ENCODE measurements around the gene MAGI2.

Gene MAGI2

DNA sequence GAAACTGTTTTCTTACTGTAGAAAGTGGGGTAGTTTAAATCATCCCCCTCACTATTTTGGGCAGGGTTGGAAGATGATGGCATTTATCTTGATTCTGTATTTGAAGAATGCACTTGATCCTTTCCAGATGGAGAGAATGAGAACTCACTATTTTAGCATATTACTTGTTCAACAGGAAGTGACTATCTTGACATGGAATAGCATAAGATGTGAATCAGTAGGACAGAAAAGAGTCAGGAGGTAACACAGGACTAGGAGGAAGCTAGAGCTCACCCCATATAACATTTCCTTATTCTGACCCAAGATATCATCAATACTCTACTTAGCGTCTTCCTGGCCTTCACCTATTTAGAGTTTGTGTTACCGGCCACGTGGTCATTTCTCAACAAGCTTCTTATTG, 1254.7 kb downstream of the MAGI2 start:
- DNase-seq, result no peak

DNA sequence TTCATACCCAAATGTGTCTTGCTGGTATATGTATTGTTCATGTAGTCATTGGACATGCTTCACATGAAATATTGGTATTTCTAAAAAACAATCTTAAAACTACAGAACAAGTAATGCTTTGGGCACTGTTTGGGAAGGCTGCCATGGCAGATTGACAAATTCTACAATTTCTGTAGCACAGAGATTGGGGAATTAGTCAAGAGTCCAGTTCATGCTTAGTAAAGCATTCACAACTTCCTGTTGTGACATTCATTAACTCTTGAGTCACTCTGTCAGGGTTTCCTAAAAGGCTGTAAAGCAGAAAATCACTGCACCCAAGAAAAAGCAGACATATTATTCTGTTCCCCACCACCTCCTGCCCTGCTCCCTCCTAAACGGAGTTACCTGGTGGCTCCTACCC, 1256.0 kb downstream of the MAGI2 start:
- DNase-seq, result no peak

DNA sequence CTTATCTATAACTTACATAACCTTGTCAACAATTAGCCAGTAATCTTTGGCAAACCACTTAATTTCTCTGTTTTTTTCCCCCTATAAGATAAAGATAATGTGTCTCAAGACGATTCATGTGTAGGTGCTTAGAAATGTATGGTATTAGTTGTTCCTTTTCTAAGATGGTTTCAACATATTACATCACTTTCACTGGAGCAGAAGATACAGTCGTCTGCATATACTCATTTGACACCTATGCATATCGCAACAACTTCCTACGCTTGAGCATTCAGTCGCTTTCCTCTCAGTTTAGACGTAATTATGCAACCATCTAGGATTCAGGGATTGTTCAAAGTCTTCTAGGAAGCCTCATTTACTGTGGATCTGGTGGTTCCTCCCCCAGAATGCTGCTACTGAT, 1258.2 kb downstream of the MAGI2 start:
- no peak for DNase-seq

DNA sequence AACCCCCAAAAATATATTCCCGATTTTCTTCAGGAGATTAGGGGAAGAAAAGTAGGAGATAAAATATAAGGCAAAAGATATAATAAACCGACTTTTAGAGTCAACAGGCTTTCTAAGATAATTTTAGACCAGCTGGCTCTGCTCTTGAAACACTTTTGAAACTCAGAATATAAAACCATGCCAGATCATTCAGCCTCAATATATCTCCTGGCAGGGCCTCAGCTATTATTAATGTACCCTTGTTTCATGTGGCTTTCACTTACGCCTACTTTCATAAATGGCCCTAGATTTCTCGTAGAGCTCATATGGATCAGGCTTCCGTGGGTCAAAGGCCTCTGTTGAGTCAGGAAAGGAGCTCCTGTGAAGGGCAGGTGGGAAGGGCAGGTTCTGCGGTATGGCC, 1258.9 kb downstream of the MAGI2 start:
- DNase-seq, result no peak

DNA sequence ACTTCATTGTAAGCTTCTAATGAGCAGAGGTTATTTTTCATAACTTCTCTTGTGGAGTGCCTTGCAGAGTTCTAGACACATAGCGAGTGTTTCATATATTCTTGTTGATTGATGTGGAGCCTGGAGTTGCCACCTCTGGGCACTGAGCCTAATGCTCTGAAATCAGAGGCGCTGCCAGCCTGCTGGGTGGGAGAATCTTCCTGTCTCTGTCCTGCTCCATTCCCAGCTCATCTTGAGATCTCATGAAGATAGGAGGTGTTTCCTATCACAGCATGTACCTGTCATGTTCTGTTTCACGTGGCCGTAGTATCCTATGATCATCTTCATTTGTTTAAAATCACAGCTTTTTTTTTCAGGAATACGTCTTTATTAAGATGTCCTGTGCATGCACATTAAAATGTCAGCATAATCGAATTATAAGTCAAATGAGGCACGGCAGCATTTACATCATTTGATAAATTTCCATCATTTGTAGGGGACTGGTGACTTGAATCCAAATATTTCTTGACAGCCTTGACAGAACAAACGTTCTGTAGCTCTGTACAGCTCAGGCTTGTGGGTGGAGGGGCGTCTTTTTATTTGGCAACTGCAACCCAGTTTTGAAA, 1261.9 kb downstream of the MAGI2 start:
- DNase-seq, result no peak

DNA sequence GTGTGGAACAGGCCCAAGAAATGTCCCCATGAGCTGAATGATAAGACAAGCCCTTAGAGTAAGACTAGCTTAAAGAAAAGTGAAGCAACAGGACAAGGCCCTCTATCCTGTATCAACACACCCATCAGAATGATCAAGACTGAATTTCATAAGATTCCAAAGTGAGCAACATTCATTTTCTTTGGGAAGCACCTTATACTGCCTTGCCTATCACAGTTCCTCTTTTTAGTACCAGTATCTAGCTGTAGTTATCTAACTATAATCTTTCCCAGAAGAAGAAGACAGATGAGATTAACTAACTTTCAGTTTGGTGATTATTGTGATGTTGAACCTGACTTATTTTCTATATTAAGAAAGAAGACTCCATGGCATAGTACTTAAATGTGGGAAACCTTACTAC, 1263.7 kb downstream of the MAGI2 start:
- DNase-seq, result no peak

DNA sequence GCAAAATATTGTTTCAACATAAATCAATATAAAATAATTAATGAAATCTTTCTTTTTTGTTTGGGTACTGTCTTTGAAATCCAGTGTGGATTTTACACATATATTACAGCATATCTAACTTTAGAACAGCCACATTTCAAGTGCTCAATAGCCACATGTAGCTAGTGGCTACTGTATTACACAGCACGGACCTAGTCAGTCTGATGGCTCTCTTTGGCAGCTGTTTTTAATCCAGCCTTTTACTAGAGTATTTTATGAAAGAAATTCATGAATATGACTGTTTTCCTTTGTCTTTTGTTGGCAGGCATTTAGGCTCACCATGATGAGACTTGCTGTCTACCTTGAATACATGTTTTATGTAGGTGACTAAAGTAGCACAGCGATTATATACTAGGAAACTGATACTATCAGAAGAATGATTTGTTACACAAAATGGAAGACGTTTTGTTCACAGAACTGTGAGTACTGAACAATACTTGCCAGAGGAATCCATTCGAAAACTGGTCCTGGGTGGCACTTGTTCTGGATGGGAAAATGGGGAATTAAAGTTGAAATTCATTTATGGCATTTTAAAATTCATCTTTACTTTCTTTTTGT, 1268.2 kb downstream of the MAGI2 start:
- DNase-seq, result no peak

DNA sequence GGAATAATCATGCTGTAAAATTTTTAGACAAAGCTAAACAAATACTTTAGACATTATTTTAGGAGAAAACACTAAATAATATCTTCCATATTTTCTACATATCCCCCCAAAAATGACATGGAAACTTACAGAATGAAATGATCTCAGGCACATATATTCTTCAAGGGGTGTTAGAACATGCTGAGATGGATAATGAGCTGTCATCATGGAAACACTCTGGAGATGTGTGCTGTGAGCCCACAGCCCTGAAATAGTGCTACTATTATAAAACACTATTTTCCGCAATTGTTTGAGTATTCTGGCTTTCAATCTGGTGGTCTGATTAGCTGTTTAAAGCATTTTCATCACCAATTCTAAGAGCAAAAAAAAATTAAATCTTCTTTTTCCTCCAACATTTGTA, 1269.2 kb downstream of the MAGI2 start:
- DNase-seq, result no peak

DNA sequence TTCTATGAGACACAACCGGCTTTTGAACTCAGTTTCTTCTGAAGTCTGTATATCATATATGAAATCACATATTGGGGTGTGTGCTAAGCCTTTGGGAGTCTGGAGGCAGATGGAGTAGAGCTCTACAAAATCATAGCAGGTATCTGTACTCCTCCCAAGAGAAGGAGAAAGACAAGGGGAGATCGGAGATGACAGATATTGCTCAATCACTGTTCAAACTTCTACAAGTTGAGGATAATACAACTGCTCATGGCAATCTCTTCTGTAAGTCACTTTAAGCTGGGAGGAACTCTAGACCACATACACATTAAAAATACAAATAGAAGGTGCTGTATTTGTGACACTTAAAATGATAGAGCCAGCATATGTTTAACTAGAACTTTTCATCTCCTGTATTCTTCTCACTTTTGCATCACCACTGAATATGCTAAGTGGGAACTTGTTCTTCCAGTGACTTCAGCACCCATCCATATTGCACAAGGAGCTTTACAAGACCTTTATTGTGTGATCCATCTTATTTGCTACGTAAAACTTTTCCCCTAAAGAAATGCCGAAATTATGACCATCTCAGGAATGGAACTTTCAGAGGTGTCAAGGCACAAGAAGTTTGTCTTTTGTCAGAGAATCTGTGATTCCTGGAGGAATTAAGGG, 1273.5 kb downstream of the MAGI2 start:
- DNase-seq, result no peak

DNA sequence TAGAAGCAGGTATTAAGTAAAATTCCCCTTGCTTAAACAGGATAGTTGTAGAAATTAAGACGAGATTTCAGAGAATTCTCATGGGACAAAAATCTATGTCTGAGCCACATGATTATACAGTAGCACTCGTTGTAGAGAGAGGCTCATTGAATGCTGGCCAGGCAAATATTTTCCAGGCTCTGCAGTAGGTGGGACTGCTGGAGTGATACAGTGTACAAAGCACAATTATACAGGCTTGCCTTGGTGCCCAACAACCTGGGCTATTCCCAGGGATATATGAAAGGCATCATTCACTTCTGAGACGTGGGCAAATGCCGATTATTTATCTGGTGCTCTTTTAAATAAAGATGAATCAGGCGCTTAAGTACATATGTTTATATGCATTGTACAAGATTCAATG, 1274.3 kb downstream of the MAGI2 start:
- DNase-seq, result no peak

DNA sequence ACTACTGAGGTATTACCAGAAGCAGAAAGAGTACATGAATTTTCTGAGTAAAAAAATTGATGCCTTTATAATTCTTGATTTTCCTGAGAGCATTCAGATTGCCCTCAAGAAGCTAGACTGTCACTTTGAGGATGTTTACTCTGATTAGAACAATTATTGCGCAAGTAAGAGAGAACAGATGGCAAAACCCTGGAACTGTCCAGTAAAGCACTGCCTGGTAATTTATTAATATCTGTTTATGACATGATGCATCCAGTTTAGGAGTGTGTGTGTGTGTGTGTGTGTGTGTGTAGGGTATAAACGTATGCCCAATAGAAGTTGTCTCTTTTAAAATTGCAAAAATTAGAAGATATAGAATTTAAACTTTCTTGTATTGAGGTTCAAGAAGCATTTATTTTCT, 1275.1 kb downstream of the MAGI2 start:
- no peak for DNase-seq

DNA sequence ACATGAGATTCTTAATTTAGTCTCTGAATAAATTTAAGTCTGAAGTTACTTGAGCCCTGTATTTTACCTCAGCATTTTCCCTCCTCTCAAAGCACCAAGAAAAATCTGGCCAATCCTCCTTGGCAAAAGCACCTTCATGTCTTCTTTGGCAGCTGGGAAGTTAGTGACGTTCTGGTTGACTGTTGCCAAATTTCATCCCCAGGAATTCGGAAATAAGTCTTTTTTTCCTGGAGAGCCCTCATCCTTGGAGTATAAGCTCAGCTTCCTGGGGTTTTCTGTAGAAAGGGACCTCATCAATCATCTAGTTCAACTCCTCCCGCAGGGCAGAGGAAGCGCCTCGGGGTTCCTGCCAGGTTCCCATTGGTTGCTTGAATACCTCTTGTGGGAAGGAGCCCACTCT, 1277.3 kb downstream of the MAGI2 start:
- DNase-seq, result no peak

DNA sequence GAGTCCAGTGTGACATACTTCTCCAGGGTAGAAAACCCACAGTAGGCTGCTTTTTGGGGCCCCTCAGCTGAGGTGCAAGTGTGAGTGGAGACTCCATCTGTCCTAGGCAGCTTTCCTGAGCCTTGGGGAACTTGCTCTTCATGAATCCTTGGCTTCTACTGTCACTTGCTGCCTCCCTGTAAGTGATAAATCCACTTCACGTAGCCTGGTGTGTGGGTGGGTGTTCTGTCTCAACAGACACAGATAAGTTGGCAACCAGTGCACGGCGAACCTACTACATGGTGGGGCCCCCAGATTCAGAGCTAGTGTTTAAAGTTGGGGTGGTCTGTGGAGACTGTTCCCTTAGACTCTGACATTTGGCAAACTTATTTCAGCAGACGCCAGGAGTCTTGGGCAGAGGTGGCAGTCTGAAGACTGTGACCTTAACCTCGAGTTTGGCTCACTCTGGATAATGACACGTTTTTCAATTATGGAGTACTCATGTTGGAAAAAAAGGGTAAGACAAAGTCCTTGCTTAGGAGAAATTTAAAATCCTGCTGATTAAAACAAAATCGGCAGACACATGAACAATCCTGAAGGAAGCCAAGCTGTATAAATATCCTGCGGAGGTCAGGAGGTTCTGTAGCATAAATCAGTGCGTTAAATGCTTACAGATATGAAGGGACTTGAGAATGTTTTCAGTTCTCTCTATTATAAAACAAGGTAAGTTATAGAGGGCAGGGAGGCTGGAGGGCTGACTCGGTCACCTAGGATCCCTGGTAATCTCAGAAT, 1278.0 kb downstream of the MAGI2 start:
- DNase-seq, result no peak

DNA sequence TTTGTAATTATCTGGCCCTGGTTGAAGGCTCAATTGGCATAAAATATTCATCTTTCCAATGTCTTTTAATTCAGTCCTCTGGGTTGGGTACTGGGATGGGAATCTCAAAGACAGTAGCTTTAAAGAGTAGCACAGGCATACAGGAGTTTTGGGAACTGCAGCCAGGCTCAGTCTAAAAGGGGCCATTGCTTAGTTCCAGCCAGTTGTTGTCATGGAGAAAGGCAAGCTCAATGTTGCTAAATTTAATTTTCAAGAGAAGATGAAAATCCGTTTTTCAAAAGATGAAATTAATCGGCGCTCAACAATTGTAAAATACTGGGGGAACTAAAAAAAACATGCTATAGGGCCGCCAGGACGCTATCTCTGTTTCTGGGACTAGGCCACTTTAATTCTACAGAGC, 1279.8 kb downstream of the MAGI2 start:
- no peak for DNase-seq

DNA sequence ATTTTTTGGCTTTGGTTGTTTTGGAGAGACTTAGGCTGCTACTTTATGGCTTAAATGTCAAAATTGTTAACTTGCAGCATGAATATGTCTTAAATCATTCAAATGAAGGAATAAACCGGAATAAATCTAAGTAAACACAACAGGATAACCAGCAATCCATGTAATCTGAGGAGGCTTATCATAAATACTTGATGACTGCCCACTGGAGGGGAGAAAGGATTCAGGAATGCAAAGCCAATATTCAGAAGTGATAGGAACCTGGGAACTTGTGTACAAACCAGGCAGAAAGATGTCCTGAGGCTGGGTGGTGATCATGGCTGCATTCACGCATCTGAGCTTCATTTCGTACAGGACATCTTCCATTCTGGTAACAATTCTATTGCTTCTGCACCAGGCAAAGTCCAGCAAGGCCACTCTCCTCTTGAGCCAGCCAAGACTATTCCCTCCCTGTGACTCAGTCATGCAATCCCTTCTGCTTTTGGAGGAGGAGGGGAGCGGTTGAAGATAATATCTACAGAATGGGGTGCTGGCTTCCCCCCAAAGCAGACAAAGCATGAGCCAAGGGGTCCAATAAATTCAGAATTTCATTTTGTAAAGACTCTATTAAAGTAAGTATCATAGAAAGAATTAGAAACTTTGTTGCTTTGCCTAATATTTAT, 1280.4 kb downstream of the MAGI2 start:
- no peak for DNase-seq

DNA sequence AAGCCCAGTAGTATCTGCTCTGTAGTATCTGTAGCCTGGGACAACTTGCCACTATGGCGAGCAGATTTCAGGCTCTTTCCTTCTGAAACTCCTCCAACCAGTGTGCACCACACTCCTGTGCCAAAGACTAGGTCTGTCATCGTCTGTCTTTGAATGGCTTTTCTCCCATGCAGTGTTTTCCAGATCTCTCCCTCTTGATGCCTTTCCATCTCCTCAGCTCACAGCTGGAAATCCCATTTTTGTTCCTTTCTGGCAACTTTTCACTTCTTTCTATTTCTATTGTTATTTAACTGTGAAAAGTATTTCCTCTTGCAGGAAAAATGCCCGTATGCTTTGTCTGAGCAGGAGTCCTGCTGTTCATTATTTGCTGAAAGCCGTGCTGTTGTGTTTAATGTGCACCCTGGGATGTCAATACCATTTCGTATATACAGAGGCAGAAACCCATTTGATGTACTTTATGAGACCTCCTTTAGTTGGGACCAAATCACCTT, 1281.2 kb downstream of the MAGI2 start:
- no peak for DNase-seq

DNA sequence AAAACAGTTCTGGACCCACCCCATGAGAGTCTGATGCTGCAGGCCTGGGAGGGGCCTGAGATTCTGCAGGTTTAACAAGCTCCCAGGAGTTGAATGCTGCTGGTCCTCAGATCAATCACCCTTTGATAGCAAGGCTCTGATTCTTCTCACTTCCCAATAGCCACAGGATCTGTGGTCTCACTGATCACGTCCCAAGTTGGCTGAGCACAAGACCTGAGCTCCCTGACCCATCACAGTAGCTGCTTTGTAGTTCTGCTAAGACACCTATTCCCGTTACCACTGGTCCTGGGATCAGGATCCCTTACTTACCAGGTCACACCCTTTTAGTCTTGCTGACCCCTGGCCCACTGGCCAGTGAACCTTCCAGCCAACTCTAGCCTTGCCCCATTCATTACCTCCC, 1282.1 kb downstream of the MAGI2 start:
- no peak for DNase-seq

DNA sequence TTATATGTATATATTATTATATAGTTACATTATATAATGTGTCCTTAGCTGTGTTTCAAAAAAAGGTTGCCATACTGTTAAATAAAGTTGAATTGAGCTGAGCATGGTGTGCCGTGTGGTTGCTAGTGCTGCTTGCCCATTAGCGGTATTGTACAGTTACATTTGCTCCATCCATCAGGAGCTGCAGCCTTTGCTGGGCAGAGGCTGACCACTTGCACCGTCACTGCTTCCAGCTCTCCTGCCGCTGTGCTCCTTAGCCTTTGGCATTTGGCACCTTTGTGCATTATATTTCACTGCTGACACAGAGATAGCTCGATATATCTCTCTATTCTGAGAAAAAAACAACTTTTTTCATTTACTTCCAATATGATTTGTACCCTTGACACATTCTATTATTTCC, 1282.7 kb downstream of the MAGI2 start:
- DNase-seq, result no peak

DNA sequence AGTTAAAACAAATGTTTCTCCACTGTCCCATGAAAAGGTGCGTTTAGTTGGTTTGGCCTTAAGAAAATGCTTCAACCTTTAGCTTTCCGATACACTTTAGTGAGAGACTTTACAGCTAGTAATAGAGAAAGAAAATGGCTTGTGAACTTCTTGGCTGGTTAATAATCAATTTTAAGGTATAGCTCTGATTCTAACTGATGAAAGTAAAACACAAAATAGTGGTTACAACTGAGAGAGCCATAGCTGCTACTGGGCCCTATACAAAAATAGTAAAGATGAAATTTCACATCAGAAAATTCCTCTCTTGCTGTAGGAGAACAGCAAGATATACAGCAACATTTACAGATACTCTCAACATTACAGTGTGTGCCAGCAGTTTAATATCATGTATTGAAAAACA, 1283.5 kb downstream of the MAGI2 start:
- DNase-seq, result no peak

DNA sequence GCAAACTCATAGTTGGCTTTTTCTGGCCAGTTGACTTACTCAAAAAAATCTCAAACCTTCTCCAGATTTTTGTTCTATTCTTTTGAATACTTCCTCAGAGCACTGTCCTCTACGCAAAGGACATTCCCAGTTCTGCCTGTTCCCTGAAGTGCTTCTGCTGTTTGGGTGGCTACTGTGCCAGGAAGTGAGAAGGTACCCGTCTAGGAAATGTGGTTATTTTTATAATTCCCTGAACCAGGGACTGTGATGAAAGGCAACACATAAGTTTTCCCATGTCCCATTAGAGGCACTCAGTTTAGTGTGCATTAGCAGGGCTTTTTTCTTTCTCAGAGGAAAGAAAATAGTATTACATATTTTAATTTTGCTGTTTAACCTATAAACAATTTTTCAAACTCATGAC, 1284.6 kb downstream of the MAGI2 start:
- DNase-seq, result no peak

DNA sequence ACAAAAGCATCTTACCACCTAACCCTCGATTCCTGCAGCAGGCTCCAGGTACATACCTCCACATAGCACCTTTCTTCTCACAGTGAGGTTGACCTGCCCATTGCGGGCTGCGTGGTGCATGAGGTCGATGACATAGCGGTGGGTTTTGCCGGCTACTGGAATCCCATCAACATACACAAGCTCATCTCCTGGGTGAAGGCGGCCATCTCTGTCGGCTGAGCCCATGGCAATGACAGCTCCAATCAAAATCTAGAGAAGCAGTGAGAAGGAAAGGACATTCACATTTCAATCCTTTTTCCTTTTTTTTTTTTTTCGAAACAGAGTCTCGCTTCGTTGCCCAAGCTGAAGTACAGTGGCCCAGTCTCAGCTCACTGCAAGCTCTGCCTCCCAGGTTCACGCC, 1285.6 kb downstream of the MAGI2 start:
- DNase-seq, result no peak

DNA sequence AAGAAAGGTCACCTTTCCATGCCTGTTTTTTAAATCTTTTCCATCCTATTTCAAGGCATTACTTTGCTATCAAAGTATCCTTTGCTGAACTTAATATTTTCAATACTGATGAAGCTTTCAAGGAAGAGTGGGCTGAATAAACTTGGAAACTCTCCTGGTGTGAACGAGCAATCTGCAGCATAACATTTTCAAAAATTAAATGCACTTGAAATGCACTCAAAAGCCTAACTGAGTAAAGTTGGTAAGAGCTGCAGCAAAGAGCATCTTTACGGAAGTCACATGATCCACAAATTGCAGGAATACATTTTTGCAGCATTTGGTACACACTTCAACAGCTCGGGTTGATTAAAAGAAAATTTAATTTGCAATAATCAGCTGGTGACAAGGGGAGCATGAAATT, 1287.6 kb downstream of the MAGI2 start:
- DNase-seq, result no peak

DNA sequence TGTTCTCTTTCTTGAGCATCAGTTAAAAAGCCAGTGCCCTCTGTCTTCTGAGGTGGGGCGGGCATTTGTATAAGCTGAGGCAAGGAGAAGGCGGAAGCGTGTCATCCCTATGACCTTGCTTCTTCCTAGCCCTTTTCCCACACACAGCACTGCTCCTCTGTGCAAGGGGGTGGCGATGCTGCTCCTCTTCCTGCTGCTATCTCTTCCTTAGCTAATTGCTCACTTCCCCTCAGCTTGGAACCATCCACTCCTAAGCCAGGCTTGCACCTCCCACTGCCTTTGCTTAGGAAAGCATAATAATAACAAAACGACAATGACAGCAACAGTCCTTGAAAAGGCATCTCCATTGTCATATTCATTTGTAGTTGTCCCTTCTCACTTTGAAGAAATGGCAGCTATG, 1288.0 kb downstream of the MAGI2 start:
- DNase-seq, result no peak

All from central memory CD4-positive, alpha-beta T cell (primary cell).